ENCODE results near the gene SETBP1. TPM values are rescaled to one million over a fixed set of nuclear protein-coding genes. Genes with fewer than 3 reads are reported as not detected.

SETBP1 gene
- total RNA-seq, 1 experiment from 2014 or later = 9.6 TPM

- Mint-ChIP-seq H3K36me3 (no peaks in the 10 kb centered on the region), H3K4me1 (no peaks in the 10 kb centered on the region), H3K4me3 (no peak overlapping the region), H3K27me3 (ENCODE audit: low read depth) (no peaks in the 10 kb centered on the region; the same call in 1 of the 2 replicates), H3K27ac (no peak overlapping the region), H3K9me3 (no peaks in the 10 kb centered on the region)
- ATAC-seq = no peak
- ChIA-PET POLR2A (no interaction called here), CTCF (no interaction called here)
- no peak for DNase-seq (ENCODE audit: low spot score)
- TF ChIP-seq ZNF416 (CRISPR knock-in tag; IDR thresholded peaks at IDR 0.05) (no peak), SMAD3 (CRISPR knock-in tag; IDR thresholded peaks at IDR 0.05; ENCODE audit: borderline replicate concordance) (no peak), NFE2L1 (CRISPR knock-in tag; IDR thresholded peaks at IDR 0.05) (no peak), PRRX2 (CRISPR knock-in tag; IDR thresholded peaks at IDR 0.05) (no peak), IRF2 (CRISPR knock-in tag; IDR thresholded peaks at IDR 0.05; ENCODE audit: borderline replicate concordance, low read depth) (no peak), KAT7 (CRISPR knock-in tag; IDR thresholded peaks at IDR 0.05; ENCODE audit: borderline replicate concordance) (no peak), PREB (CRISPR knock-in tag; IDR thresholded peaks at IDR 0.05; ENCODE audit: borderline replicate concordance) (no peak), MXD4 (CRISPR knock-in tag; IDR thresholded peaks at IDR 0.05; ENCODE audit: borderline replicate concordance) (no peak), E2F1 (CRISPR knock-in tag; IDR thresholded peaks at IDR 0.05) (no peak)
These were observed 391.3 kb downstream of the SETBP1 start for GRCh38 chr18:45071956-45072355.

- Mint-ChIP-seq H3K4me3 (no peak overlapping the region), H3K27me3 (ENCODE audit: low read depth) (no peaks in the 10 kb centered on the region; the same call in 1 of the 2 replicates), H3K27ac (no peak overlapping the region), H3K36me3 (no peaks in the 10 kb centered on the region), H3K4me1 (no peaks in the 10 kb centered on the region), H3K9me3 (no peaks in the 10 kb centered on the region)
- ATAC-seq (no peak), DNase-seq (ENCODE audit: low spot score) (no peak)
- POLR2A ChIA-PET = no interaction called here
- TF ChIP-seq ZNF425 (CRISPR knock-in tag; conservative IDR thresholded peaks at IDR 0.05) = no peak
- no peak for TF ChIP-seq IRF1 (CRISPR knock-in tag; IDR thresholded peaks at IDR 0.05)
- no peak for TF ChIP-seq ETV6 (CRISPR knock-in tag; IDR thresholded peaks at IDR 0.05)
- CTCF ChIA-PET = no interaction called here
These were observed 392.9 kb downstream of the SETBP1 start for GRCh38 chr18:45073556-45073955.

- ATAC-seq (no peak), DNase-seq (ENCODE audit: low spot score) (no peak)
- Mint-ChIP-seq H3K27ac (no peak overlapping the region), H3K4me1 (peaks cover 14% of the 10 kb centered on the region), H3K36me3 (peaks cover 4% of the 10 kb centered on the region), H3K4me3 (no peak overlapping the region), H3K9me3 (peaks cover 8% of the 10 kb centered on the region), H3K27me3 (ENCODE audit: low read depth) (no peaks in the 10 kb centered on the region)
- ChIA-PET CTCF (no interaction called here), POLR2A (no interaction called here)
- TF ChIP-seq ZNF219 (CRISPR knock-in tag; IDR thresholded peaks at IDR 0.05; ENCODE audit: borderline replicate concordance) (no peak), RORB (CRISPR knock-in tag; IDR thresholded peaks at IDR 0.05) (no peak), E2F5 (CRISPR knock-in tag; IDR thresholded peaks at IDR 0.05) (no peak), MLX (CRISPR knock-in tag; IDR thresholded peaks at IDR 0.05) (no peak), NFATC4 (CRISPR knock-in tag; IDR thresholded peaks at IDR 0.05) (no peak), GRHL2 (CRISPR knock-in tag; IDR thresholded peaks at IDR 0.05; ENCODE audit: insufficient replicate concordance, severe bottlenecking) (no peak), SP1 (CRISPR knock-in tag; conservative IDR thresholded peaks at IDR 0.05) (no peak), SMAD4 (CRISPR knock-in tag; IDR thresholded peaks at IDR 0.05) (no peak), HMGXB4 (CRISPR knock-in tag; IDR thresholded peaks at IDR 0.05) (no peak), FOXP1 (CRISPR knock-in tag; IDR thresholded peaks at IDR 0.05; ENCODE audit: borderline replicate concordance) (no peak), PRRX2 (CRISPR knock-in tag; IDR thresholded peaks at IDR 0.05) (no peak), USF1 (CRISPR knock-in tag; IDR thresholded peaks at IDR 0.05) (no peak), FOXK1 (CRISPR knock-in tag; IDR thresholded peaks at IDR 0.05) (no peak), KAT7 (CRISPR knock-in tag; IDR thresholded peaks at IDR 0.05; ENCODE audit: borderline replicate concordance) (no peak)
These were observed 401.0 kb downstream of the SETBP1 start for GRCh38 chr18:45081566-45082181.
